ENCODE measurements around the gene HBM.
"Not testable (repeated sequence)": the region's sequence is repeated elsewhere in the genome, so short reads cannot be mapped to it uniquely, and the experiment has no call there.

Gene HBM

GRCh38 chr16:146646-147045 lies 19.1 kb upstream of the HBM start:
- no peak for DNase-seq (ENCODE audit: low read depth)

- DNase-seq (ENCODE audit: low read depth) = no peak
Observed at GRCh38 chr16:149024-149660, 16.6 kb upstream of the HBM start.

- DNase-seq (ENCODE audit: low read depth) = no peak
Observed at GRCh38 chr16:152141-153128, 13.3 kb upstream of the HBM start, which contains the start of gene HBZ. TSS of gene HBZ (plus strand) at chr16:152644. CDS start at chr16:152910, 266 bp downstream.

- not testable (repeated sequence) for DNase-seq (ENCODE audit: low read depth)
Observed at GRCh38 chr16:153129-153521, 12.7 kb upstream of the HBM start.

- not testable (repeated sequence) for DNase-seq (ENCODE audit: low read depth)
Observed at GRCh38 chr16:153550-154216, 12.1 kb upstream of the HBM start.

- no peak for DNase-seq (ENCODE audit: low read depth)
Observed at GRCh38 chr16:154217-155030, 11.4 kb upstream of the HBM start.

- DNase-seq (ENCODE audit: low read depth) = no peak
Observed at GRCh38 chr16:155031-155398, 10.8 kb upstream of the HBM start.

GRCh38 chr16:159136-159849 lies 6.5 kb upstream of the HBM start:
- DNase-seq (ENCODE audit: low read depth) = no peak

GRCh38 chr16:160242-160641 lies 5.5 kb upstream of the HBM start:
- DNase-seq (ENCODE audit: low read depth) = not testable (repeated sequence)

GRCh38 chr16:160691-161190 lies 5.0 kb upstream of the HBM start:
- DNase-seq (ENCODE audit: low read depth) = no peak

GRCh38 chr16:162271-162991 lies 3.3 kb upstream of the HBM start:
- DNase-seq (ENCODE audit: low read depth) = no peak

GRCh38 chr16:163139-163538 lies 2.6 kb upstream of the HBM start:
- not testable (repeated sequence) for DNase-seq (ENCODE audit: low read depth)

GRCh38 chr16:163696-164095 lies 2.1 kb upstream of the HBM start:
- DNase-seq (ENCODE audit: low read depth) = not testable (repeated sequence)

- DNase-seq (ENCODE audit: low read depth) = not testable (repeated sequence)
Observed at GRCh38 chr16:164134-164823, 1.5 kb upstream of the HBM start.

GRCh38 chr16:164827-165538 lies 795 bp upstream of the HBM start:
- DNase-seq (ENCODE audit: low read depth) = no peak

- DNase-seq (ENCODE audit: low read depth) = no peak
Observed at GRCh38 chr16:166375-167121, 770 bp downstream of the HBM start.

GRCh38 chr16:167122-167690 lies 1.4 kb downstream of the HBM start:
- no peak for DNase-seq (ENCODE audit: low read depth)

- DNase-seq (ENCODE audit: low read depth) = no peak
Observed at GRCh38 chr16:168424-168823, 2.6 kb downstream of the HBM start.
